Mesodermal cell (in vitro differentiated cells): ENCODE results near the gene PCBP3.
"Not testable (repeated sequence)": the region's sequence is repeated elsewhere in the genome, so short reads cannot be mapped to it uniquely, and the experiment has no call there.

ENCODE experiments used
- H3K27ac ChIP-seq: 2 replicates; pipeline ENCODE4 v1.7.0; 2013; ENCODE audit warnings: mild to moderate bottlenecking, low read depth, low read length, moderate library complexity; ENCODE audit not compliant: severe bottlenecking
- H3K36me3 ChIP-seq: 2 replicates; pipeline ENCODE4 v1.7.1; 2013; ENCODE audit warnings: mild to moderate bottlenecking, low read length, moderate library complexity; ENCODE audit not compliant: control insufficient read depth, insufficient read depth
- H3K4me1 ChIP-seq: one replicate; pipeline ENCODE4 v1.7.1; 2013; ENCODE audit warnings: mild to moderate bottlenecking, low read length; ENCODE audit not compliant: insufficient read depth, control insufficient read depth, poor library complexity, severe bottlenecking
- H3K4me3 ChIP-seq: 2 replicates; pipeline ENCODE4 v1.7.0; 2013; ENCODE audit warnings: low read length, control low read depth, mild to moderate bottlenecking; ENCODE audit not compliant: insufficient read depth, poor library complexity, severe bottlenecking; ENCODE audit errors: extremely low read depth
- H3K9me3 ChIP-seq: 2 replicates; pipeline ENCODE4 v1.7.1; 2013; ENCODE audit warnings: mild to moderate bottlenecking, low read length, moderate library complexity; ENCODE audit not compliant: control insufficient read depth
- WGBS, 2 experiments: methylation state at CpG; one replicate each; pipeline ENCODE4 v1.1.5; 2013; ENCODE audit warnings: missing lambda C conversion rate in 2 of 2; ENCODE audit not compliant: insufficient coverage in 2 of 2; 5-methylcytosine and 5-hydroxymethylcytosine counted together

The PCBP3 gene

DNA sequence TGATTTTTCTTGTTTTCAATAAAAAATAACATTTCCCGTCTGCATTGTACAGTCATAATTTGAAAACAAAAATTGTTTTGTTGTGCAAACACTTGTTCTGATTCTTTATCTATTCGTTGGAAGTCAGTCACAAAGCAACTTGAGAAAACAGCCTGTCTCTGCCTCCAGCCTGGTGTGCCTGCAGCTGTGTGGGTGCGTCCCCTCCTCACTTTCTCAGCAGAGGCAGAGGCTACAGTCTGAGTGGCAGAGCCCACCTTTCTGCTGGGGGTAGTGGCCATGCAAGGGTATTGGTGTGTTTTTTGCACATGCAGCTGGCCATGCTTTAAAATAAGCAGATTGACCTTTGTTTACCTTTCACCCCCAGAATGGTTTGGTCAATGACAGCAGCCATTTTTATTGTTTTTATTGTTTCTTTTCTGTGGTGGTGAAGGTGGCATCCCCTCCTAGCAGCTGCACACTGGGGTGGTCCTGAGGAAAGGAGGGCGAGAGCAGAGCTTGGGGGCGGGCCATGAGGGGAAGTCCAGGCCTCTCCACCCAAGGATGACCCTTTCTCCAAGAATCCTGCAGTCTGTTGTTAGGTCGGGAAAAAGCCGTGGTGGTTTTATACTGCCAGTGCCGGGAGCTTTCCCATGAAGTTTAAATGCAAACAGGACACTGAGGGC lies 159.6 kb downstream of the PCBP3 start:
- no peak overlapping the region for H3K4me3 ChIP-seq
- H3K4me1 ChIP-seq, result no peaks in the 10 kb centered on the region
- H3K36me3 ChIP-seq, result no peaks in the 10 kb centered on the region
- no peak overlapping the region for H3K27ac ChIP-seq
- WGBS, 2 experiments, result 85 to 93% methylated on average over 4 to 5 of the region's 8 CpGs
- no peaks in the 10 kb centered on the region for H3K9me3 ChIP-seq

DNA sequence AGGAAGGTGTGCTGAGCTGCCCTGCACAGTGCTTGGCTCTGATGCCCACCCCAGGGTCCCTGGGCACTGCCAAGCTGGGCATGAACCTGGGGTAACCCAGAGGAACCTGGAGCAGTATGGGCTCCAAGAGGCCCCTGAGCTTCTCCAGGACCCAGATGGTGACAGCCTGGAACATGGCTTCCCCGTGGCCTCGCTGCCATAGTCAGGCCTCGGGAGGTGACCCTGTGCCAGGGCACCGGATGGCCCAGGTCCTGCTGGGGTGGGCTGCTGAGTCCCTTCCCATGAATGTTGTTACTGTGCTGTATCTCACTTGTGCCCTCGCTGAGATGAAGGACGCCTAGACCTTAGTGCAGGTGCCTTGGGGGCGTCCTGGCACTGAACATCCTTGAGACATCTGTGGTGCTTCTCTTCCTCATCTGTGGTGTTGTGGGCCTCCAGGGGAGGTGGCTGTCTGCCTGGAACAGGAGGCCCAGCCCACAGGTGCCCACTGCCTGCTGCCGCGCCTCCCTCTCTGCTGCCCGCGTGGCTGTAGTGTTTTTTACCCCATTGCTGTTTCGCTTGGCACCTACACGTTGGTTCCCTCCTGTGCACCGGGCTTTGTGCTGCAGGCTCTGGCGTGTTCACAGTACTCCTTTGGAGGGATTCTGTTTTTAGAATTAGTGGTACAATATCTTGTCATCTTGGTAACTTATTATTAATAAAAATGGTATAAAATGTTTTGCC lies 160.3 kb downstream of the PCBP3 start:
- H3K9me3 ChIP-seq, result no peaks in the 10 kb centered on the region
- H3K36me3 ChIP-seq, result no peaks in the 10 kb centered on the region
- H3K4me3 ChIP-seq, result no peak overlapping the region
- no peak overlapping the region for H3K27ac ChIP-seq
- WGBS, 2 experiments, result 88 to 91% methylated on average over 8 to 11 of the region's 15 CpGs
- H3K4me1 ChIP-seq, result no peaks in the 10 kb centered on the region

DNA sequence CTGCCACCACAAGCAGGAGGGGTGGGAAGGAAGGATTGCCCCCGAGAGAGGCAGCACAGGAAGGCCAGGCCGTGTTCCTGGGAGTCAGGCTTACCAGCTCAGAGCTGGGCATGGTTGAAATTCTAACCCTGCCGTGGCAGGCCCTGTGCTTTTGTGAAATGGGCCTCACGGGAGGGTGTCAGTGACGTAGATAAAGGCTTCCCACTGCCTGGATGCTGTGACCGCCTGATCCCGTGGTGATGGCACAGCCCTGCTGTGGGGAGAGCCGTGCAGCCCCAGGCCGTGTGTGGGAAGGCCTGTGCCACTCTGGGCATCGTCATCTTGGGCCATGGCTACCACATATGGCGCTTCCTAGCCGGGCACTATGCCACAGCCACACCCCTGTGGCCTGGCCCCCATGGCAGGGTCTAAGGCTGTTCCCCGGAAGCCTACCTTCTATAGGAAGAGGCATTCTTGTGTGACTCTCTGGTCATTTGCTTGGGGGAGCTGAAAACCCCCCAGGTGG lies 161.3 kb downstream of the PCBP3 start:
- Histone ChIP-seq H3K27ac (no peak overlapping the region), H3K36me3 (no peaks in the 10 kb centered on the region), H3K9me3 (no peaks in the 10 kb centered on the region), H3K4me1 (no peaks in the 10 kb centered on the region), H3K4me3 (no peak overlapping the region)
- WGBS, 2 experiments, result 85 to 87% methylated on average over 10 of the region's 13 CpGs

DNA sequence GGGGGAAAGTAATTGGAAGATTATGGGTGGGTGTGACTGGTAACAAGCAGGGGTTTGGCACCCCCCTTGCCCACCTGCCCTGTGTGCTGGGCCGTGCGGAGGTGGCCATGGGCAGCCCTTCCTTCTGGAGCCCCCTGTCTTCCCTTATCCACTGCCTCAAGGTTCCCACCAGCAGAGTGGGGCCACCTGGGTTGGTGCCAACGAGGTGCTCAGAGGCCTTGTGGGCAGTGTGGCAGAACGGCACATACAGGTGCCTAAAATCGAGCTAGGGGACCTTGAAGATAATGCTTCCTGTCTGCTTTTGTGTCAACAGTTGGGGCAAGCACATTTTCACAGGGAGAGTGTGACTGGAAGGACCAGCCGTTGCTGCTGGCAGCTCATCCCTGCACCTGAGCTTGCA lies 161.8 kb downstream of the PCBP3 start:
- 91 to 95% methylated on average over 5 to 6 of the region's 6 CpGs for WGBS, 2 experiments
- Histone ChIP-seq H3K27ac (no peak overlapping the region), H3K9me3 (no peaks in the 10 kb centered on the region), H3K4me3 (no peak overlapping the region), H3K36me3 (no peaks in the 10 kb centered on the region), H3K4me1 (no peaks in the 10 kb centered on the region)

DNA sequence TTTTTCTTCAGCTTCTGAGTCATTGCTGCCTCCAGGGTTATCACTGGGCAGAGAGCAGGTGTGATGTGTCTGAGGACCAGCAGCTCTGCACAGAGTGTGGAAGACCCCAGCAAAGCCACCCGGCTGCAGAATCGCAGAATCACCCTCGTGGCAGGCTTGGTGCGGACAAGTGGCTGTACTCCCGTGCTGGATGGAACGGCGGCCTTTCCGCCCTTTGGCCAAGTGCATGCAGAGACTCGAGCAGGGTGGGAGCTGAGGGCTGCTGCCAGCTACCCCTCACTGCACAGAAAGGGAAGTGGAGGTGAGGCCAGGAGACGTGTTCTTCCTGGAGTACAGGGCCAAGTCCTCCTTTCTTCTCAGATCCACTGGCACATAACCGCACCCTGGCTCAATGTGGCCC lies 162.5 kb downstream of the PCBP3 start:
- no peak overlapping the region for H3K27ac ChIP-seq
- no peak overlapping the region for H3K4me3 ChIP-seq
- H3K36me3 ChIP-seq, result no peaks in the 10 kb centered on the region
- no peaks in the 10 kb centered on the region for H3K4me1 ChIP-seq
- WGBS, 2 experiments, result 93 to 94% methylated on average over 9 to 10 of the region's 11 CpGs
- no peaks in the 10 kb centered on the region for H3K9me3 ChIP-seq

DNA sequence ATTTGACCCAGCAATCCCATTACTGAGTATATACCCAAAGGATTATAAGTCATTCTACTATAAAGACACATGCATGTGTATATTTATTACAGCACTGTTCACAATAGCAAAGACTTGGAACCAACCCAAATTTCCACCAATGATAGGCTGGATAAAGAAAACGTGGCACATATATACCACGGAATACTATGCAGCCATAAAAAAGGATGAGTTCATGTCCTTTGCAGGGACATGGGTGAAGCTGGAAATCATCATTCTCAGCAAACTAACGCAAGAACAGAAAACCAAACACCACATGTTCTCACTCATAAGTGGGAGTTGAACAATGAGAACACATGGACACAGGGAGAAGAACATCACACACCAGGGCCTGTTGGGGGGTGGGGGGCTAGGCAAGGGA lies 165.1 kb downstream of the PCBP3 start:
- not testable (repeated sequence) for H3K4me1 ChIP-seq, H3K9me3 ChIP-seq, H3K27ac ChIP-seq, H3K36me3 ChIP-seq, H3K4me3 ChIP-seq
- no CpG with 5 or more reads among the region's 3 CpGs for WGBS, 2 experiments

DNA sequence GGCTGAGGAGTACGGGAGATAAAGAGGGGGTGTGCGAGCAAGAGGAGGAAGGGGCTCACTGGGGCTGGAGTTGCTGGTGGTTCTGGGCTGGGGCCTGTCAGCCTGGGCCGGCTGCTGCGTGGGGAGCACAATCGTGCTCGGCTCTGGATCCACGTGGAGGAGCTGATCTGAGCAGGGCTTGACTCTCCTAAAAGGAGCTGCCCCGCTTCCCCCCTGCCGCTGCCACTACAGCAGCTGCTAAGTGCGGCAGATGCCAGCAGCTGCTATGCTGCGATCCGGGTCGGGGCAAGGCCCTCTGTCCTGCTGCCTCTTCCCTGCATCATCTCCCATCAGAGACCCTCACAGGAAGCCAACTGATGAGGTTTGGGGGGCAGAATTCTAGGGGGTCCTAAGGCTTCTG lies 165.9 kb downstream of the PCBP3 start:
- Histone ChIP-seq H3K9me3 (no peaks in the 10 kb centered on the region), H3K4me3 (no peak overlapping the region), H3K4me1 (no peaks in the 10 kb centered on the region), H3K36me3 (no peaks in the 10 kb centered on the region), H3K27ac (no peak overlapping the region)
- 85 to 90% methylated on average over 10 to 11 of the region's 13 CpGs for WGBS, 2 experiments

DNA sequence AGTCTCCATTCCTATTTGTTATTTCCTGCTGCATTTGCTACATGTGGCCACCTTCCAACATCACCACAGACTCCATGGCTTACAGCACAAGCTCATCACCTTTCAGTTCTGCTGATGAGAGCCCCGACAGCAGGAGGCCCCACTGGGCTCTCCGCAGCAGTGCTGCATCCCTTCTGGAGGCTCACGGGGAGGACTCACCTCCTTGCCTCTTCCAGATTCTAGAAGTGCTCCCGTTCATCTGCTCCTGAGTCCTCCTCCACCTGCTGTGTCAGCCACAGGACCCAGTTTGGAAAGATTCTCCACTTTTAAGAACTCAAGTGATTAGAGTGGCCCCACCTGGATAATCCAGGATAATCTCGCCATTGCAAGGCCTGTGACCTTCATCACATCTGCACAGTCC lies 167.6 kb downstream of the PCBP3 start:
- no peaks in the 10 kb centered on the region for H3K4me1 ChIP-seq
- H3K9me3 ChIP-seq, result no peaks in the 10 kb centered on the region
- H3K36me3 ChIP-seq, result no peaks in the 10 kb centered on the region
- H3K4me3 ChIP-seq, result no peak overlapping the region
- no peak overlapping the region for H3K27ac ChIP-seq
- 74 to 80% methylated on average over 4 to 5 of the region's 5 CpGs for WGBS, 2 experiments

DNA sequence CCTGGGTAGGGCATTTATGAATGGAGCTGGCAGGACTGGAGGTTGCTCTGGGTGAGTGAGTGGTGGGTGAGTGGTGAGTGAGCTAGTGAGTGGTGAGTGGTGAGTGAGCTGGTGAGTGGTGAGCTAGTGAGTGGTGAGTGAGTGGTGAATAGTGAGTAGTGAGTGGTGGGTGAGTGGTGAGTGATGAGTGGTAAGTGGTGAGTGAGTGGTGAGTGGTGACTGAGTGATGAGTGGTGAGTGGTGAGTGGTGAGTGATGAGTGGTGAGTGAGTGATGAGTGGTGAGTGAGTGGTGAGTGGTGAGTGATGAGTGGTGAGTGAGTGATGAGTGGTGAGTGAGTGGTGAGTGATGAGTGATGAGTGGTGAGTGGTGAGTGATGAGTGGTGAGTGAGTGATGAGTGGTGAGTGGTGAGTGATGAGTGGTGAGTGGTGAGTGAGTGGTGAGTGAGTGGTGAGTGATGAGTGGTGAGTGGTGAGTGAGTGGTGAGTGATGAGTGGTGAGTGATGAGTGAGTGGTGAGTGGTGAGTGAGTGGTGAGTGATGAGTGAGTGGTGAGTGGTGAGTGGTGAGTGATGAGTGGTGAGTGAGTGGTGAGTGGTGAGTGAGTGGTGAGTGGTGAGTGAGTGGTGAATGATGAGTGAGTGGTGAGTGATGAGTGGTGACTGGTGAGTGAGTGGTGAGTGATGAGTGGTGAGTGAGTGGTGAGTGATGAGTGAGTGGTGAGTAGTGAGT lies 170.8 kb downstream of the PCBP3 start:
- peaks cover 12% of the 10 kb centered on the region for H3K4me1 ChIP-seq
- H3K9me3 ChIP-seq, H3K27ac ChIP-seq, H3K4me3 ChIP-seq, H3K36me3 ChIP-seq: not testable (repeated sequence)

DNA sequence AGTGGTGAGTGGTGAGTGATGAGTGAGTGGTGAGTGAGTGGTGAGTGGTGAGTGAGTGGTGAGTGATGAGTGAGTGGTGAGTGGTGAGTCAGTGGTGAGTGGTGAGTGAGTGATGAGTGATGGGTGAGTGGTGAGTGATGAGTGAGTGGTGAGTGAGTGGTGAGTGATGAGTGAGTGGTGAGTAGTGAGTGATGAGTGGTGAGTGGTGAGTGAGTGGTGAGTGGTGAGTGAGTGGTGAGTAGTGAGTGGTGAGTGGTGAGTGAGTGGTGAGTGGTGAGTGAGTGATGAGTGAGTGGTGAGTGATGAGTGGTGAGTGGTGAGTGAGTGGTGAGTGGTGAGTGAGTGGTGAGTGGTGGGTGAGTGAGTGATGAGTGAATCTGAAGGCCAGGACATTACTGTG lies 172.3 kb downstream of the PCBP3 start:
- H3K9me3 ChIP-seq, H3K36me3 ChIP-seq, H3K4me3 ChIP-seq, H3K27ac ChIP-seq: not testable (repeated sequence)
- H3K4me1 ChIP-seq, result peaks cover 24% of the 10 kb centered on the region

DNA sequence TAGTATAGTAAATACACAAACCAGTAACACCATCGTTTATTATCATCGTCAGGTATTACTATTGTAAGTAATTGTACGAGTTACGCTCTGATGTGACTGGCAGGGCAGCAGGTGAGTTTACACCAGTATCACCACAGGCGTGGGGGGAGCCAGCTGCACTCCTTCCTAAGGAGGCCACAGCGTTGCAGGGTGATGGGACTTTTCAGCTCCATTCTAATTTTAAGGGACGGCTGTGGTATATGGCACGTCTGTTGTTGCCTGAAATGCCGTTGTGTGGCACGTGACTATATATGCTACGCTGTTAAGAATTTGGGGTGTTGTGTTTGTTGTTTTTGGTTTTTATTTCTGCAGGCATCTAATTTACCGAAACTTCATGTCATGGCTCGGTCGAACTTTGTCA lies 173.3 kb downstream of the PCBP3 start:
- Histone ChIP-seq H3K4me3 (no peak overlapping the region), H3K36me3 (no peaks in the 10 kb centered on the region), H3K27ac (no peak overlapping the region), H3K4me1 (peaks cover 24% of the 10 kb centered on the region), H3K9me3 (no peaks in the 10 kb centered on the region)
- 92 to 97% methylated on average over 8 to 10 of the region's 14 CpGs for WGBS, 2 experiments
